ENCODE results near the gene PM20D2. TPM values are rescaled to one million over a fixed set of nuclear protein-coding genes. Genes with fewer than 3 reads are reported as not detected.

PM20D2 gene
- total and polyA plus RNA-seq, 2 of the 13 experiments (the other 11 are each of a cell fraction or from before 2014, with no cell fraction given): 13.3 to 26.3 TPM

DNA sequence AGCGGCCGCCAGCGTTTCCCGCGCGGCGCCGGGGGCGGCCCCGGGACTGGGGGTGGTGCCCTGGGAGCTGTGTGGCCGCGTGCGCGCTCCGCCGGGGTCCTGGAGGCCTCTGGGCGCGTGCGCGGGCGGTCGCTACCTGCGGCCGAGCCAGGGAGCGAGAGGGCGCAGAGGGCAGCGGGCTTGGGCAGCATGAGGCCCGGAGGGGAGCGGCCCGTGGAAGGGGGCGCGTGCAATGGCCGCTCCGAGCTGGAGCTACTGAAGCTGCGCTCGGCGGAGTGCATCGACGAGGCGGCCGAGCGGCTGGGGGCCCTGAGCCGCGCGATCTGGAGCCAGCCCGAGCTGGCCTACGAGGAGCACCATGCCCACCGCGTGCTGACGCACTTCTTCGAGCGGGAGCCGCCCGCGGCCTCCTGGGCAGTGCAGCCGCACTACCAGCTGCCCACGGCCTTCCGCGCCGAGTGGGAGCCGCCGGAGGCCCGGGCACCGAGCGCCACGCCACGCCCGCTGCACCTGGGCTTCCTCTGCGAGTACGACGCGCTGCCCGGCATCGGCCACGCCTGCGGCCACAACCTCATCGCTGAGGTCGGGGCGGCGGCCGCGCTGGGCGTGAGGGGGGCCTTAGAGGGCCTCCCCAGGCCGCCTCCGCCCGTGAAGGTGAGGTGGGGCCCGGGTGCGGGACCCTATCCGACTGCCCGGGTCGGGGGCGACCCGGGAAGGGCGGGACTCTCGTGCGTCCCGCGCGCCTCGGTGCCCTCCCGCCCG lies at the start of gene PM20D2 (continued):
- TF ChIP-seq, protein P1, sequence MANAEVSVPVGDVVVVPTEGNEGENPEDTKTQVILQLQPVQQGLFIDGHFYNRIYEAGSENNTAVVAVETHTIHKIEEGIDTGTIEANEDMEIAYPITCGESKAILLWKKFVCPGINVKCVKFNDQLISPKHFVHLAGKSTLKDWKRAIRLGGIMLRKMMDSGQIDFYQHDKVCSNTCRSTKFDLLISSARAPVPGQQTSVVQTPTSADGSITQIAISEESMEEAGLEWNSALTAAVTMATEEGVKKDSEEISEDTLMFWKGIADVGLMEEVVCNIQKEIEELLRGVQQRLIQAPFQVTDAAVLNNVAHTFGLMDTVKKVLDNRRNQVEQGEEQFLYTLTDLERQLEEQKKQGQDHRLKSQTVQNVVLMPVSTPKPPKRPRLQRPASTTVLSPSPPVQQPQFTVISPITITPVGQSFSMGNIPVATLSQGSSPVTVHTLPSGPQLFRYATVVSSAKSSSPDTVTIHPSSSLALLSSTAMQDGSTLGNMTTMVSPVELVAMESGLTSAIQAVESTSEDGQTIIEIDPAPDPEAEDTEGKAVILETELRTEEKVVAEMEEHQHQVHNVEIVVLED (CRISPR knock-in tag; IDR thresholded peaks at IDR 0.05; ENCODE audit: borderline replicate concordance): peak; percentile 60
- TF ChIP-seq WIZ (CRISPR knock-in tag; IDR thresholded peaks at IDR 0.05): peak; percentile 84; the same call in 1 of the 2 replicates
- TF ChIP-seq ZNF550 (CRISPR knock-in tag; IDR thresholded peaks at IDR 0.05; ENCODE audit: borderline replicate concordance): no peak
- TF ChIP-seq ZNF552 (CRISPR knock-in tag; IDR thresholded peaks at IDR 0.05; ENCODE audit: borderline replicate concordance): peak; percentile 90; the same call in 1 of the 2 replicates
- TF ChIP-seq, protein P2, sequence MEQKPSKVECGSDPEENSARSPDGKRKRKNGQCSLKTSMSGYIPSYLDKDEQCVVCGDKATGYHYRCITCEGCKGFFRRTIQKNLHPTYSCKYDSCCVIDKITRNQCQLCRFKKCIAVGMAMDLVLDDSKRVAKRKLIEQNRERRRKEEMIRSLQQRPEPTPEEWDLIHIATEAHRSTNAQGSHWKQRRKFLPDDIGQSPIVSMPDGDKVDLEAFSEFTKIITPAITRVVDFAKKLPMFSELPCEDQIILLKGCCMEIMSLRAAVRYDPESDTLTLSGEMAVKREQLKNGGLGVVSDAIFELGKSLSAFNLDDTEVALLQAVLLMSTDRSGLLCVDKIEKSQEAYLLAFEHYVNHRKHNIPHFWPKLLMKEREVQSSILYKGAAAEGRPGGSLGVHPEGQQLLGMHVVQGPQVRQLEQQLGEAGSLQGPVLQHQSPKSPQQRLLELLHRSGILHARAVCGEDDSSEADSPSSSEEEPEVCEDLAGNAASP (CRISPR knock-in tag; IDR thresholded peaks at IDR 0.05; ENCODE audit: borderline replicate concordance): peak; percentile 9; the same call in 1 of the 2 replicates
- no peak for TF ChIP-seq ZNF101 (CRISPR knock-in tag; IDR thresholded peaks at IDR 0.05; ENCODE audit: borderline replicate concordance, low read depth)
- TF ChIP-seq, protein P3, sequence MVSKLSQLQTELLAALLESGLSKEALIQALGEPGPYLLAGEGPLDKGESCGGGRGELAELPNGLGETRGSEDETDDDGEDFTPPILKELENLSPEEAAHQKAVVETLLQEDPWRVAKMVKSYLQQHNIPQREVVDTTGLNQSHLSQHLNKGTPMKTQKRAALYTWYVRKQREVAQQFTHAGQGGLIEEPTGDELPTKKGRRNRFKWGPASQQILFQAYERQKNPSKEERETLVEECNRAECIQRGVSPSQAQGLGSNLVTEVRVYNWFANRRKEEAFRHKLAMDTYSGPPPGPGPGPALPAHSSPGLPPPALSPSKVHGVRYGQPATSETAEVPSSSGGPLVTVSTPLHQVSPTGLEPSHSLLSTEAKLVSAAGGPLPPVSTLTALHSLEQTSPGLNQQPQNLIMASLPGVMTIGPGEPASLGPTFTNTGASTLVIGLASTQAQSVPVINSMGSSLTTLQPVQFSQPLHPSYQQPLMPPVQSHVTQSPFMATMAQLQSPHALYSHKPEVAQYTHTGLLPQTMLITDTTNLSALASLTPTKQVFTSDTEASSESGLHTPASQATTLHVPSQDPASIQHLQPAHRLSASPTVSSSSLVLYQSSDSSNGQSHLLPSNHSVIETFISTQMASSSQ (IDR thresholded peaks at IDR 0.05; ENCODE audit: low read depth): no peak
- TF ChIP-seq, protein P3 (CRISPR knock-in tag; IDR thresholded peaks at IDR 0.05; ENCODE audit: borderline replicate concordance): peak; percentile 9; the same call in 1 of the 2 replicates
- no peak; the same call in 1 of the 2 replicates for TF ChIP-seq MIER3 (CRISPR knock-in tag; IDR thresholded peaks at IDR 0.05; ENCODE audit: borderline replicate concordance)
- TF ChIP-seq NFKBIZ (CRISPR knock-in tag; IDR thresholded peaks at IDR 0.05): 0 out of 2 replicates have a peak, but pooled peaks have one; percentile 48
- TF ChIP-seq, protein P4, sequence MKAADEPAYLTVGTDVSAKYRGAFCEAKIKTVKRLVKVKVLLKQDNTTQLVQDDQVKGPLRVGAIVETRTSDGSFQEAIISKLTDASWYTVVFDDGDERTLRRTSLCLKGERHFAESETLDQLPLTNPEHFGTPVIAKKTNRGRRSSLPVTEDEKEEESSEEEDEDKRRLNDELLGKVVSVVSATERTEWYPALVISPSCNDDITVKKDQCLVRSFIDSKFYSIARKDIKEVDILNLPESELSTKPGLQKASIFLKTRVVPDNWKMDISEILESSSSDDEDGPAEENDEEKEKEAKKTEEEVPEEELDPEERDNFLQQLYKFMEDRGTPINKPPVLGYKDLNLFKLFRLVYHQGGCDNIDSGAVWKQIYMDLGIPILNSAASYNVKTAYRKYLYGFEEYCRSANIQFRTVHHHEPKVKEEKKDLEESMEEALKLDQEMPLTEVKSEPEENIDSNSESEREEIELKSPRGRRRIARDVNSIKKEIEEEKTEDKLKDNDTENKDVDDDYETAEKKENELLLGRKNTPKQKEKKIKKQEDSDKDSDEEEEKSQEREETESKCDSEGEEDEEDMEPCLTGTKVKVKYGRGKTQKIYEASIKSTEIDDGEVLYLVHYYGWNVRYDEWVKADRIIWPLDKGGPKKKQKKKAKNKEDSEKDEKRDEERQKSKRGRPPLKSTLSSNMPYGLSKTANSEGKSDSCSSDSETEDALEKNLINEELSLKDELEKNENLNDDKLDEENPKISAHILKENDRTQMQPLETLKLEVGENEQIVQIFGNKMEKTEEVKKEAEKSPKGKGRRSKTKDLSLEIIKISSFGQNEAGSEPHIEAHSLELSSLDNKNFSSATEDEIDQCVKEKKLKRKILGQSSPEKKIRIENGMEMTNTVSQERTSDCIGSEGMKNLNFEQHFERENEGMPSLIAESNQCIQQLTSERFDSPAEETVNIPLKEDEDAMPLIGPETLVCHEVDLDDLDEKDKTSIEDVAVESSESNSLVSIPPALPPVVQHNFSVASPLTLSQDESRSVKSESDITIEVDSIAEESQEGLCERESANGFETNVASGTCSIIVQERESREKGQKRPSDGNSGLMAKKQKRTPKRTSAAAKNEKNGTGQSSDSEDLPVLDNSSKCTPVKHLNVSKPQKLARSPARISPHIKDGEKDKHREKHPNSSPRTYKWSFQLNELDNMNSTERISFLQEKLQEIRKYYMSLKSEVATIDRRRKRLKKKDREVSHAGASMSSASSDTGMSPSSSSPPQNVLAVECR (CRISPR knock-in tag; IDR thresholded peaks at IDR 0.05; ENCODE audit: borderline replicate concordance): peak; percentile 92
- TF ChIP-seq SIX4 (CRISPR knock-in tag; IDR thresholded peaks at IDR 0.05): peak; percentile 41; the same call in 1 of the 2 replicates
- TF ChIP-seq, protein P5, sequence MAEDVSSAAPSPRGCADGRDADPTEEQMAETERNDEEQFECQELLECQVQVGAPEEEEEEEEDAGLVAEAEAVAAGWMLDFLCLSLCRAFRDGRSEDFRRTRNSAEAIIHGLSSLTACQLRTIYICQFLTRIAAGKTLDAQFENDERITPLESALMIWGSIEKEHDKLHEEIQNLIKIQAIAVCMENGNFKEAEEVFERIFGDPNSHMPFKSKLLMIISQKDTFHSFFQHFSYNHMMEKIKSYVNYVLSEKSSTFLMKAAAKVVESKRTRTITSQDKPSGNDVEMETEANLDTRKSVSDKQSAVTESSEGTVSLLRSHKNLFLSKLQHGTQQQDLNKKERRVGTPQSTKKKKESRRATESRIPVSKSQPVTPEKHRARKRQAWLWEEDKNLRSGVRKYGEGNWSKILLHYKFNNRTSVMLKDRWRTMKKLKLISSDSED (CRISPR knock-in tag; IDR thresholded peaks at IDR 0.05): no peak

All from HepG2 (cell line).